IMR-90 (cell line): ENCODE measurements around the gene ARHGAP24. TPM values are rescaled to one million over a fixed set of nuclear protein-coding genes. Genes with fewer than 3 reads are reported as not detected.

Experiments
- ATAC-seq: fragments of 200-7000 bp; cut with Tn5 transposase; 2 replicates; pipeline ENCODE4 v1.9.1; 2020; ENCODE audit warnings: low read depth, mild to moderate bottlenecking, moderate library complexity
- BruUV-seq: library from RNA; stranded (reverse); fragments of 400-500 nt; replicated peaks from 2 replicates; lab custom pipeline; 2021; lab: Mats Ljungman, UMichigan
- CTCF ChIA-PET: fragments of 300-600 bp; formaldehyde crosslinking; extraction: SDS; loops from one replicate; lab custom pipeline; 2021; ENCODE audit warnings: antibody characterized with exemption; lab: Yijun Ruan, JAX
- POLR2A ChIA-PET: fragments of 300-600 bp; sonication (Branson Sonifier 250); formaldehyde crosslinking; loops from one replicate; lab custom pipeline; 2022; ENCODE audit warnings: antibody characterized with exemption; ENCODE audit not compliant: unreplicated experiment; lab: Charles Lee
- DNase-seq: peaks from one replicate; pipeline ENCODE4 v3.0.0; 2013
- H2AFZ ChIP-seq: replicated peaks from 2 replicates; pipeline ENCODE3; 2013; ENCODE audit warnings: low read length, mild to moderate bottlenecking; ENCODE audit not compliant: poor library complexity
- H2AK5ac ChIP-seq: 2 replicates; pipeline ENCODE4 v1.6.1; 2013; ENCODE audit warnings: low read depth, low read length, inconsistent platforms
- H2AK9ac ChIP-seq: replicated peaks from 2 replicates; pipeline ENCODE3; 2013; ENCODE audit warnings: mild to moderate bottlenecking, low read depth, low read length, moderate library complexity; ENCODE audit not compliant: poor library complexity
- H2BK120ac ChIP-seq: 2 replicates; pipeline ENCODE4 v1.6.1; 2013; ENCODE audit warnings: low read depth, low read length, inconsistent platforms
- H2BK15ac ChIP-seq: 3 replicates; pipeline ENCODE4 v1.6.1; 2013; ENCODE audit warnings: low read depth, low read length, inconsistent platforms
- H2BK20ac ChIP-seq: 2 replicates; pipeline ENCODE4 v1.6.1; 2013; ENCODE audit warnings: low read depth, mild to moderate bottlenecking, inconsistent platforms, low read length, moderate library complexity
- H2BK5ac ChIP-seq: 2 replicates; pipeline ENCODE4 v1.6.1; 2013; ENCODE audit warnings: mild to moderate bottlenecking, low read depth, low read length, inconsistent platforms; ENCODE audit not compliant: poor library complexity, severe bottlenecking
- H3K14ac ChIP-seq: replicated peaks from 2 replicates; pipeline ENCODE4 v1.6.1; 2013; ENCODE audit warnings: low read depth, low read length, inconsistent platforms
- H3K18ac ChIP-seq: 2 replicates; pipeline ENCODE4 v1.6.1; 2013; ENCODE audit warnings: low read depth, low read length, control low read depth
- H3K23ac ChIP-seq: 2 replicates; pipeline ENCODE4 v1.6.1; 2013; ENCODE audit warnings: low read depth, low read length, inconsistent platforms
- H3K27ac ChIP-seq: 2 replicates; pipeline ENCODE4 v1.5.1; 2013; ENCODE audit warnings: mild to moderate bottlenecking, control low read depth, low read length; ENCODE audit not compliant: insufficient read depth
- H3K27me3 ChIP-seq: 2 replicates; pipeline ENCODE4 v1.6.1; 2013; ENCODE audit warnings: low read length; ENCODE audit not compliant: control insufficient read depth, insufficient read depth
- H3K36me3 ChIP-seq: 2 replicates; pipeline ENCODE4 v1.6.1; 2013; ENCODE audit warnings: low read length, mixed read lengths; ENCODE audit not compliant: control insufficient read depth, insufficient read depth
- H3K4ac ChIP-seq: 2 replicates; pipeline ENCODE4 v1.6.1; 2013; ENCODE audit warnings: low read depth, low read length, inconsistent platforms
- H3K4me1 ChIP-seq: 2 replicates; pipeline ENCODE4 v1.6.1; 2013; ENCODE audit warnings: low read length, mixed read lengths; ENCODE audit not compliant: control insufficient read depth, insufficient read depth
- H3K4me2 ChIP-seq: 2 replicates; pipeline ENCODE4 v1.6.1; 2013; ENCODE audit warnings: low read depth, mild to moderate bottlenecking, control low read depth, low read length, moderate library complexity
- H3K4me3 ChIP-seq: 2 replicates; pipeline ENCODE4 v1.5.1; 2013; ENCODE audit warnings: low read depth, mild to moderate bottlenecking, control low read depth, low read length, moderate library complexity; ENCODE audit not compliant: insufficient read depth
- H3K56ac ChIP-seq: 2 replicates; pipeline ENCODE4 v1.6.1; 2013; ENCODE audit warnings: low read length, inconsistent platforms; ENCODE audit not compliant: insufficient read depth; ENCODE audit errors: extremely low read depth
- H3K79me1 ChIP-seq, 2 experiments: 2 replicates each; pipeline ENCODE4 v1.6.1; 2013; ENCODE audit warnings: low read length in 2 of 2, inconsistent platforms in 1 of 2, low read depth in 1 of 2
- H3K9ac ChIP-seq: 2 replicates; pipeline ENCODE4 v1.6.1; 2013; ENCODE audit warnings: low read depth, low read length, control low read depth
- H3K9me1 ChIP-seq: 2 replicates; pipeline ENCODE4 v1.6.1; 2013; ENCODE audit warnings: low read length, inconsistent platforms; ENCODE audit not compliant: insufficient read depth
- H3K9me3 ChIP-seq: 2 replicates; pipeline ENCODE4 v1.6.1; 2013; ENCODE audit warnings: low read length; ENCODE audit not compliant: control insufficient read depth, insufficient read depth
- H4K20me1 ChIP-seq: 2 replicates; pipeline ENCODE4 v1.6.1; 2013; ENCODE audit warnings: low read length, inconsistent platforms; ENCODE audit not compliant: insufficient read depth
- H4K5ac ChIP-seq: 2 replicates; pipeline ENCODE4 v1.6.1; 2013; ENCODE audit warnings: mild to moderate bottlenecking, low read depth, low read length, control low read depth
- H4K8ac ChIP-seq, 2 experiments: 2 replicates each; pipeline ENCODE4 v1.6.1; 2013; ENCODE audit warnings: low read depth in 2 of 2, low read length in 2 of 2, control low read depth in 1 of 2, inconsistent platforms in 1 of 2
- H4K91ac ChIP-seq: 2 replicates; pipeline ENCODE4 v1.6.1; 2013; ENCODE audit warnings: low read depth, low read length, inconsistent platforms; ENCODE audit not compliant: insufficient read depth
- BHLHE40 ChIP-seq: fragments of 150-350 bp; IDR thresholded peaks from 2 replicates; pipeline ENCODE4 v1.6.1; 2016; ENCODE audit warnings: mild to moderate bottlenecking, low read depth, low read length
- CEBPB ChIP-seq: IDR thresholded peaks from 2 replicates; pipeline ENCODE4 v1.6.1; 2012; ENCODE audit warnings: low read depth, low read length, improper control_type of control experiment
- CTCF ChIP-seq: conservative IDR thresholded peaks from 2 replicates; pipeline ENCODE4 v1.5.1; 2012; ENCODE audit warnings: mild to moderate bottlenecking, low read depth, low read length, improper control_type of control experiment
- ELK1 ChIP-seq: fragments of 150-350 bp; IDR thresholded peaks from 2 replicates; pipeline ENCODE4 v1.6.1; 2016; ENCODE audit warnings: low read depth, mild to moderate bottlenecking, low read length, moderate library complexity, borderline replicate concordance
- FOS ChIP-seq: fragments of 150-350 bp; IDR thresholded peaks from 2 replicates; pipeline ENCODE4 v1.6.1; 2016; ENCODE audit warnings: low read depth, low read length
- MXI1 ChIP-seq: IDR thresholded peaks from 2 replicates; pipeline ENCODE4 v1.6.1; 2012; ENCODE audit warnings: low read depth, mild to moderate bottlenecking, low read length, moderate library complexity, borderline replicate concordance
- NFE2L2 ChIP-seq: fragments of 150-350 bp; IDR thresholded peaks from 2 replicates; pipeline ENCODE4 v1.6.1; 2016; ENCODE audit warnings: low read depth, mild to moderate bottlenecking, low read length
- POLR2A ChIP-seq: IDR thresholded peaks from 2 replicates; pipeline ENCODE4 v1.6.1; 2012; ENCODE audit warnings: mild to moderate bottlenecking, low read depth, low read length
- WGBS, 2 experiments: methylation state at CpG; one replicate each; pipeline versions ENCODE4 v1.1.5 to v1.1.7; 2013; ENCODE audit warnings: missing lambda C conversion rate in 2 of 2; ENCODE audit not compliant: insufficient read length in 1 of 2; ENCODE audit errors: extremely low coverage in 2 of 2; 5-methylcytosine and 5-hydroxymethylcytosine counted together
- dilution Hi-C: fragments of 300-500 bp; cut with HindIII; formaldehyde crosslinking; loops from one replicate; pipeline ENCODE4 v1.14.3; 2018; ENCODE audit warnings: low sequenced_read_pairs; ENCODE audit not compliant: unreplicated experiment
- in situ Hi-C: fragments of 300-500 bp; cut with MboI; formaldehyde crosslinking; loops from 3 replicates; pipeline ENCODE4 v1.14.3; 2019; ENCODE audit warnings: low sequenced_read_pairs, inconsistent platforms, mixed read lengths
- intact Hi-C: fragments of 100-400 bp; cut with micrococcal nuclease; formaldehyde crosslinking; loops from 2 replicates; pipeline ENCODE4 v1.10.0; 2022
- polyA plus RNA-seq, 3 experiments: library from polyadenylated mRNA; depleted of rRNA; stranded (reverse); fragments of >200 nt; gene quantifications; 2 replicates each; pipeline ENCODE4 v1.2.3, GENCODE V29; 2012; ENCODE audit warnings: low replicate concordance in 1 of 3
- total RNA-seq: library from RNA; depleted of rRNA; stranded (reverse); fragments of >200 nt; gene quantifications from 2 replicates; pipeline ENCODE4 v1.2.3, GENCODE V29; 2012

Gene ARHGAP24
- total and polyA plus RNA-seq, 2 of the 4 experiments (the other 2 are of a cell fraction), result 11.9 to 24.0 TPM

GRCh38 chr4:85831647-85832046, 356.7 kb downstream of the ARHGAP24 start:
- no peak overlapping the region for H3K18ac ChIP-seq
- ATAC-seq, result no peak
- no peak overlapping the region for H3K27ac ChIP-seq
- H2AK5ac ChIP-seq, result no peak overlapping the region
- H2AFZ ChIP-seq, result no peak overlapping the region
- H4K20me1 ChIP-seq, result peaks cover 11% of the 10 kb centered on the region; the same call in 1 of the 2 replicates
- peaks cover 9% of the 10 kb centered on the region for H3K4me1 ChIP-seq
- H3K9ac ChIP-seq, result no peak overlapping the region
- H3K23ac ChIP-seq, result no peak overlapping the region
- H2BK120ac ChIP-seq, result no peak overlapping the region
- dilution Hi-C loops, result no loop called here
- no peaks in the 10 kb centered on the region for H3K9me3 ChIP-seq
- H3K4me2 ChIP-seq, result no peak overlapping the region
- H3K27me3 ChIP-seq, result no peaks in the 10 kb centered on the region
- peaks cover 21 to 56% of the 10 kb centered on the region in 2 experiments for H3K79me1 ChIP-seq
- no peak overlapping the region for H3K4me3 ChIP-seq
- TF ChIP-seq BHLHE40, result no peak
- no peak for TF ChIP-seq CTCF
- no peak for TF ChIP-seq MXI1
- TF ChIP-seq ELK1, result no peak
- no peak for TF ChIP-seq CEBPB
- TF ChIP-seq NFE2L2, result no peak
- no peak for TF ChIP-seq FOS
- no peak for TF ChIP-seq POLR2A
- no peak overlapping the region for H3K56ac ChIP-seq
- H2AK9ac ChIP-seq, result no peak overlapping the region
- no peak overlapping the region for H2BK15ac ChIP-seq
- H4K5ac ChIP-seq, result no peak overlapping the region
- H3K36me3 ChIP-seq, result no peaks in the 10 kb centered on the region
- H2BK20ac ChIP-seq, result no peak overlapping the region
- no peak overlapping the region for H3K4ac ChIP-seq
- no peak overlapping the region for H2BK5ac ChIP-seq
- intact Hi-C loops, result no loop called here
- H3K9me1 ChIP-seq, result no peaks in the 10 kb centered on the region; the same call in 1 of the 2 replicates
- WGBS, 2 experiments, result 60% methylated on average over 1 of the region's 3 CpGs; no CpG with 5 or more reads in 1 of the 2 experiments
- H3K14ac ChIP-seq, result no peak overlapping the region
- ChIA-PET POLR2A (no interaction called here), CTCF (no interaction called here)
- H4K8ac ChIP-seq, result no peak overlapping the region
- DNase-seq, result no peak
- no peak overlapping the region for H4K91ac ChIP-seq
- in situ Hi-C loops, result no loop called here
- no TSS peak for BruUV-seq
